Activated T-cell treated with anti-CD3 and anti-CD28 coated beads, Interleukin-2, amount 50 U/mL, for 48 hours (primary cell): Measurements from ENCODE around the gene STX8.
A peak's percentile ranks its signal among the peaks of the same experiment; 100 is the strongest.

ENCODE experiments used
- DNase-seq, 2 experiments: peaks; one replicate each; pipeline ENCODE4 v3.0.0-alpha.2; 2020

The STX8 gene

DNA sequence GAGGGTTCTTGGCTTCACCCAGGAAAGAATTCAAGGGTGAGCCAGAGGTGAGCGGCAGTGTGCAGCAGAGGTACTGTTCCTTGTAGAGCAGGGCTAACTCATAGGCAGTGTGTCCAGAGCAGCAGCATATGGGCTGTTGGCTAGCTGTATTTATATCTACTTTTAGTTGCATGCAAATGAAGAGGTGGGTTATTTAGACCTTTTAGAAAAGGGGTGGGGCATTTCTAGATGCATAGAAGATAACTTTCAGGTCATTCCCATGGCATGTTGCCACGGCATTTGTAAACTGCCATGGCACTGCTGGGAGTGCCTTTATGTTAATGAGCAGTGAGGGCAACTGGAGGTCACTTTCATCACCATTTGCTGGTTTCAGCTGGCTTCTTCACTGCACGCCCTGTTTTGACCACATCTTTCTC lies 141.0 kb downstream of the STX8 start:
- no peak for DNase-seq

- DNase-seq, result peak in 1 of 2 experiments; percentile 22
These were observed 142.6 kb downstream of the STX8 start for GRCh38 chr17:9432934-9433421.

DNA sequence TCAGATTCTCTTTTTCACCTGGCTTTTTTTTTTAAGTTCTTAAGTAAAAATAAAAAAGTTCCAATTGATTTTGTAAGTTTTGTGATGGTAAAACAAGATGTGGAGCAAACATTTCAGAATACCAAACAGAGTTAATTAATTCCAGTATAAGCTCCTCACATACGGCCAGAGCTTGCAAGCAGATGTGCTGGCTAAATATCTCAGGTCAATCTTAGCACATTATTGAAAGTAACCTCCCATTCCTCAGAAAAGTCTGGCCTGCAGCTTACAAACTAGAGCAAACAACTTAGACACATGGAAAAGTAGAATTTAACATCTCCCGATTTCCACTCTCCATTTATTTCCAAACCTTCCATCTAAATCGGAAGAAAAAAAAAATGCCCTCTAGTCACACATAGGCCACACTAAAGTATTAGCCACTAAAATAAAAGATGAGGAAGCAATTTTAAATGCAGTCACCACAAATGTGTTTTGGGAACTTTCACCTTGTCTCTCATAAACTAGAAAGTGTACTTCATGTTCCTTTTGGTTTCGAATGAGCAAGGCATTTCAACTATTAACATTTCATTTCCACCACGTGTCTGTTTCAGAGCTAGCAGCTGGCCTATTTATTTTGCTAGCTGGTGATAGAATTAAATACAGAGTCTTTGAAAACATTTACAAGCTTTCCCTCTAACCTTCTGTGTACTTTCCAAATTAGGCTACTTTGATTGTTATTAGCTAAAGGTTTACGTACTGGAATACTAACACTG lies 143.3 kb downstream of the STX8 start:
- DNase-seq, result no peak

- DNase-seq, result no peak
These were observed 144.0 kb downstream of the STX8 start for GRCh38 chr17:9431620-9432019.

- DNase-seq, result no peak
These were observed 147.9 kb downstream of the STX8 start for GRCh38 chr17:9427465-9428315.

- no peak for DNase-seq
These were observed 151.5 kb downstream of the STX8 start for GRCh38 chr17:9424071-9424640.

GRCh38 chr17:9421525-9421924 lies 154.1 kb downstream of the STX8 start:
- DNase-seq, result no peak

GRCh38 chr17:9419932-9420453 lies 155.6 kb downstream of the STX8 start:
- DNase-seq, result no peak

DNA sequence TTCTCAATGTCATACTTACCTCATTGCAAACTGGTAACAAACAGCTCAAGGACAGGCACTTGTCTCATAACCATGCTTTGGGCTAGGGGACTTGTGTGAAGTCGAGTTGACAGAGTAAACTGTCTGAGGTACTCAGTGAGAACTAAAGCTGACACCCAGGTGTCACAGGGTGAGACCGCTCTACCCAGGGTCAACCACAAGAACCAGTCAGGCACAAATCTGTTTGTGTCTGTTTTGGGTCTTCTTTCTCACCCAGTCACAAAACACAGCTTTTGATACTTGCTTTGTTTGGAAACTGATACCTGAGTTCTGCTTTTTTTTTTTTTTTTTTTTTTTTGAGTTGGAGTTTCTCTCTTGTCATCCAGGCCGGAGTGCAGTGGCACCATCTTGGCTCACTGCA lies 161.1 kb downstream of the STX8 start:
- DNase-seq, result no peak

DNA sequence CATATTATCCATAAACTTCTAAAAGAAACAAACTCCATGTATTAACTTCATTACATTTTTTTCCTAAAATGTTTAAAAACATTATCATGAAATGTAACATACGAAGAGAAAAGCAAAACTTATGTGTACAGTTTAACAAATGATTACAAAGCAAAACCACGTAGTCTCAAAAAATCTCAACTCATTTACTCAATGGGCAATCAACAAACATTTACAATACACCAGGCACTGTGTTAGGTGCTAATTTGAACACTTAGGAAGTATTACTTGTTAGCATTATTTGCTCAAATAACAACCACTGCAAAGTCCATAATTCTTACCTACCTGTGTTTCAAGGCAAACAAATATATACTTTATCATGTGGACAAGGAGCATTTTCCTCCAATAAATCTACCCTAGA lies 164.9 kb downstream of the STX8 start:
- DNase-seq, result no peak

DNA sequence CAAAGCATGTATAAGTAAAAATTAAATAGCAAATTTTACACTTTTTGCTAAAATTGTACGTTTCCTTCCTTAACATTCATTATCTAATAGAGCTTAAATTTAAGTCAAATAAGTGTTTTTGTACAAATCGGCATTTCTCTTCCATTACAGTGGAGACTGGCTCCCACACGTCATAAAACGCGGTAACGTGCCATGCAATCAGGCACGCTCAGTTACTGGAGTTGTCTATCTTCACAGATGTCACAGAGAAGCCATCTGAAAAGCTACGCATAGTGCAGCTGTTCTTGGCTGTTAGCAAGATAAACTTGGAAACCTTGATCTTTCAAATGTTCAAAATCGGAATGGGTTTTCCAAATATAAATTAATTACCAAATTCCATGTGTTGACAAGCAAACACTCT lies 165.3 kb downstream of the STX8 start:
- DNase-seq, result no peak

DNA sequence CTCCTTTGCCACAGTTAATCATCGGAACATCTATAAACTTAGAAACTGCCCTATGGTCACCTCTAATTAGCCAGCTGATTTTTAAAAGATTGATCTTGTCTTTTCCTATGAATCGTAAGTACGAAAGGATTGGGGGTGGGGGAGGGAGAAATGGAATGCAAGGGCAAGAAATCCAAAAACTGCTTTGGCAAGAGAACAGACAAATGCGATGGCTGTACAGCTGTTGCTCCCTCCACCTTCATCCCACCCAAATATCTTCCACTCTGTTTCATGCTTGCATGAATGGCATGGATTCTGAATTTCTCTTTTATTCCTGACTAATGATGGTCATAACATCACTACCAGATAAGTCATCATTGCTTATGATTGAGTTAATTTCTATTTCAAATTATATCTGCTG lies 165.7 kb downstream of the STX8 start:
- no peak for DNase-seq

DNA sequence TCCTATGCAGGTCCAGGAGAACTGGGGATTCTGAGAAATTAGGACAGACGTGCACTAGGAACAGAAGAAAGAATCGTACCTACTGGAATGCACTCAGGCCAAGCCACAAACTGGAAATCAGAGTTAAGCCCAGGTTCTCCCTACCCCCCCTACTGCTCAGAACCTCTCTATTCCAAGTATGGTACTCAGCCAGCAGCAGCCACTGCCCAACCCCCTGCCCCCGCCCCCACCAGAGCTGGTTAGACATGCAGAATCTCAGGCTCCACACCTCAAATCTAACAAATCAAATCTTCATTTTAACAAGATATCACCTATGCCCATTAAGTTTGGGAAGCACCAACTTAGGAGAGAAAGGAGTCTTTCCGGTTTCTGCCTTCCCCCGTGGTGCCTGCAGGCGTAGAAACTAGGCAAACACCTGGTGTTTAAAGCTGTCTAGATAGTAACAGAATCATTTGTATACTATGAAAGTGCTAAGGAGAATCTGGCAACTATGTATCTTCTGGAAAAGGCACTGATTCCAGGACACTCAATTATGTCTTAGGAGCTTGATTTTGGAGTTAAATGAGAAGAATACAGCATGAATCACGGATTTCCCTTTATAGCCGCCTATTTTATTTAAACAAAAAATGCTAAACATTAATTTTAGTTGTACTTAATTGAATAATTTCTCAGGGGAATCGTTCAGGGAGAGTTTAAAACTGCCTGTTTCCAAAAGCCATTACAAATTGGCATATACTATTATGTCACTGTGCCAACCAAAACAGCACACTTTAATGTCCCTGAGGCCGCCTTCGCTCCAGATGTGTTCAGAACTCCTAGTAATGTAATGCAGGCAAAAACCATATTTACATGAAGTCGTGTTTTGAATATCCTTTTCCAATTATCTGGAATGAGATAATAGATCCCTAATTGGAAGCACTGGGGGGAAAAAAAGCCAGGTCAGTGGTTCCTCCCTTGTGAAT lies 166.5 kb downstream of the STX8 start:
- no peak for DNase-seq

- DNase-seq, result no peak
These were observed 167.2 kb downstream of the STX8 start for GRCh38 chr17:9408381-9408780.

GRCh38 chr17:9406046-9406606 lies 169.5 kb downstream of the STX8 start:
- DNase-seq, result no peak

DNA sequence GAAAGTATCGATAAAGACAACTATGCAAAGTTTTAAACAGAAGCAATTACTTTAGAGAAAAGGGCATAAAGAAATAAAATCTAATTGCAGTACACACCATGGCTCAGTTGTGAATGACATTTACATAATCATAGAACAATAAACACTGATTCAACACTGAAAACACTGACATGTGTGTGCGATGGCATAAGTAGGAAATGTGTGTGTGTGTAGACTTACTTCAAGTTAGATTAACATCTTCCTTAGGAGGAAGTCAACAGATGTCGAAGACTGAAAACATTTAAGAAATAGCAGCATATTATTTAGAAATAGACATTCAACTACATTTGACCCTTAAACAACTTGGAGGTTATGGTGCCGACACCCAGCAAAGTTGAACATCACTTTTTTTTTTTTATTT lies 172.4 kb downstream of the STX8 start:
- DNase-seq, result no peak

- DNase-seq, result peak; percentile 43 to 51
These were observed 172.9 kb downstream of the STX8 start for GRCh38 chr17:9402590-9403199.

DNA sequence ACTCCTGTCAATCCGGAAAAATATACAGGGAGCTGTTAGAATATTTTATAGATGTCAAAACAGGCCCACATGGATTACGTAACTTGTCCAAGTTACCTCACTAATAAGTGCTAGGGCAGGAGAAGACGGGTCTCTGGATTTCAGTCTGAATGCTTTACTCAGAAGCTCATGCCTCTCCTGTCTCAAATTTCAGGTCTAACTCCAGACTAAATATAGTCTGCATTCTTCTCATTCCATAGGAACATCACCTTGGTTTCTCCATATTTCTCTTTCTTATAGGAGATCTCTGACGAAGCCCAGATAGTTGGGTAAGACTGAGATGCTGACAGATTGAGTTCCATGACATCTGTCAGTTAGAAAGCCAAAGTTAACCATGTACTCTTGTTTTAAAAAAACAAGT lies 174.2 kb downstream of the STX8 start:
- DNase-seq, result no peak

DNA sequence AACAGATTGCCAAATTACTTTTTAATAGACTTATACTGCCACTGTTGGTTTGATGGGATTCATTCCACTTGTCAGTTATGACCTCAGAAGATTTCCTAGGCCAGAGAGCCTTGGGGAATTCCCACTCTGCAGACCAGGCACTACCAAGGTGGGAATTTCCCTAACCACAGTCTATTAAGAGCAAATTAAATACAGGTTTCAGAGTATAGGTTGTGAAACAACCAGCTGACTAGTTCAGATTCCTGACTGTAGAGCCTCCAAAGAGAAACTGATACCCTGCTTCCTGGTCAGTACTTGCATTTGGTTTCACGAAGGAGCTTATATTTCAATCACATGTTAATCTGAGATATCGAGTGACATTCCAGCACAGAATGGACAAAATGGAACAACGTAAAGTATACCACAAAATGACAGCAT lies 186.5 kb downstream of the STX8 start:
- DNase-seq, result no peak

- DNase-seq, result no peak
These were observed 189.2 kb downstream of the STX8 start for GRCh38 chr17:9386401-9386800.

DNA sequence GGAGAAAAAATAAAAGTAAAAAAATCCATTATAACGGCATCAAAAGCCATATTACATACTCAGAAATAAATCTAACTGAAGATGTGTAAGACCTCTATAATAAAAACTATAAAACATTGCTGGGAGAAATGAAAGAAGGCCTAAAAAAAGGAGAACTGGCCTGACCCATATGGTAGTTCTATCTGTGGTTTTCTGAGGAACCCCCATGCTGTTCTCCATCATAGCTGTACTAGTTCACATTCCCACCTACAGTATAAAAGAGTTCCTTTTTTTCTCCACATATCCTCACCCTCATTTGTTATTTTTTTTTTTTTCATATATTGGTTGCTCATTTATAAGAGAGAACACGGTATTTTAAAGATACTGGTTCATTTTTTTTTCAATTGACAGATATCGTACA lies 191.8 kb downstream of the STX8 start:
- no peak for DNase-seq
